ENCODE data around the gene GBF1.
"Not testable (repeated sequence)": the region's sequence is repeated elsewhere in the genome, so short reads cannot be mapped to it uniquely, and the experiment has no call there.

GBF1 gene

DNA sequence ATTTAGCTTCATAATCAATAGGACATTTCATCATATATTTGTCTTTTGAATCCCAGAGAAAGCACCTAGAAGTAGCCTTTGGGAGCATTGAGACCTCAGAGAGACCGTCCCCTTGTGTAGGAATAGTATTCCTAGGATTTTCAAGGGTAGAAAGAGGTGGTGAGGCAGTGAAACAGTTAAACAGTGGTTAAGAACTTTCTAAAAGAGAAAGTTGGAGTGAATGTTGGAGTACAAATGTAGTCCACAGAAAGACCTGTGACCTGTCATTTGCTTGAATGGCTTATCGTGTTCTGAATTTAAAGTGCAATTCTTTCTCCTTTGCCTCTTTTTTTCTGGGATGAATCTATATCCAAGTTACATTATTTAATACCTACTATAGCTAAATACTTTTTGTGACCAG lies 30.0 kb downstream of the GBF1 start:
- DNase-seq, result no peak

DNA sequence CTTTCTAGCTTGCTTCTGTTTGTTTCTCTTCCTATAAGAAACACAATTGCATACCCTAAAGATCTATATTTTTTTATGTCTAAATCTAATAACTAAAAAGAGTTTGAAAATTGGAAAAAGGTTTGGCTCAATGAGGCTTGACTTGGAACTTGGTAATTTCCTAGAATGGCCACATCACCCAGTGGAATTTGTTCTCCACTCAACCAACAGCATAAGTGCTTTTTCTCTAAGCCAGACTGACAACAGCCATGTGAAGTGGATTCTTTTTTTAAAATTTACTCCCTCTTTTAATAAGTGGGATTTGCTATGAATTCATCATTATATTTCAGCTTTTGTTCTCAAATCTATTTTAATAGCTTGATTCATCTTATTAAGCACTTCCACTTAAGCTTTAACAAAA lies 33.8 kb downstream of the GBF1 start:
- no peak for DNase-seq

DNA sequence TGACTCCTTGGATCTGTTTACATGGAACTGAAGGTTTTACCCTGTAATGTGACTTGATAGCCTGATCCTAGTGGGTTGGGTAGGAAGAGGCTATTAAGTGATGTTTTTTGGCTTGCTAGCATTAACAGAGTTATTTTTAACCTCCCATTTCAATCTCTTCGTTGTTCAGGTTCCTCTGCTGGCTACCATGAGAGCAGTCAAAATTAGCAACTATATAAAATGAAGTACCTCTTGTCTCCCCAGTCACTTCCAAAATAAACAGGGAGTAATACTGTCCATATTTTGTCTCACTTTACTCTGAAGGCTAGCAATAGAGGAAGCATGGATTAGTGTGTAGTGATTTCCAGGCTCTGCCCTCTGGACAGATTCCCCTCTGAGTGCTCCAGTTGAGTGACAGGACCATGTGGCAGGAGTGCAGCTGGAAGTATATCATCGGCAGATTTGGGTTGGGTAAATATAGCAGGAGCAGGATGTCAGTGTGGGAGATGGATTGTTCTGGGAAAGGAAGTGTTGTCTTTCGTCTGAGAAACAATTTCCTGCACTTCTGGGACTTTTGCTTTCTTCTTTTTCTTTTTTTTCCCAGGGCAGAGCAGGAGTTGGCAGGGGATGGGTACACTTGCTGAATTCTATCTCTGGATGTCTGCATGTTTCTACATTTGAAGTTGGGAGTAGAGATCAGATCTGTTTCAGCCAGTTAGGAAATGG lies 35.2 kb downstream of the GBF1 start:
- DNase-seq, result peak; percentile 86

DNA sequence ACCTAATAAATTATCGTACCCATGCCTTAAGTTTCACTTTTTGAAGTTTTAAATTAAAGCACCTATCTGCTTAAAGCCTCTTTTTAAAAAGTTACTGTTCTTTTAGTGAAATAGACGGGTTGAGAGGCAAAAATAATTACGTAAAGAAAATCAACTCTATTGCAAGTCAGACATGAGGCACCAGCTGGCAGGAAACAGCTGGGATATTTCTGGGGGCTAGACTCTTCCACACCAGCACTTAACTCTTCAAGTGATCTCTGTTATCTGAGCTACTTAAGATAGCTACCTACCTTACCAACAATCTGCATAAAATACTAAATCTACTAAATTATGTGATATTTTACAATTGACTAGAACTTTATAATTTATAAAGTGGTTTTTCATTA lies 35.8 kb downstream of the GBF1 start:
- peak; percentile 16 for DNase-seq

DNA sequence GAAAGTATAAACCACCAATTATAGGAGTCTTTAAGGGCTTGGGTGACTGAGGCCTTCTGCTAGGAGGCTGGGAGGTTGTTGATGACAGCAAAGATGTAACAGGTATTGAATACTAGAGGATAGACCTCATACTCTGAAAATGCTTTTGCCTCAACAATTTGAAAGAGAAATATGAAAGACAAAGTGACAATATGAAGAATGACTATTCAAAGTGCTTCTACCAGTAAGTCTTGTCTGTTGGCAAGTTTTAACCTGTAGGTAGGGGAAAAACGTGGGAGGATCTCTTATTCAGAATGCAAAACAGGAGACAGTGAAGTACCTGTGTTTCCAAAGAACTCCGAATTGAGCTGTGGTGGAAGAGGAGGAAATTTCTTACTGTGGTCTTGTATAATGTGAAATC lies 38.2 kb downstream of the GBF1 start:
- DNase-seq, result no peak

DNA sequence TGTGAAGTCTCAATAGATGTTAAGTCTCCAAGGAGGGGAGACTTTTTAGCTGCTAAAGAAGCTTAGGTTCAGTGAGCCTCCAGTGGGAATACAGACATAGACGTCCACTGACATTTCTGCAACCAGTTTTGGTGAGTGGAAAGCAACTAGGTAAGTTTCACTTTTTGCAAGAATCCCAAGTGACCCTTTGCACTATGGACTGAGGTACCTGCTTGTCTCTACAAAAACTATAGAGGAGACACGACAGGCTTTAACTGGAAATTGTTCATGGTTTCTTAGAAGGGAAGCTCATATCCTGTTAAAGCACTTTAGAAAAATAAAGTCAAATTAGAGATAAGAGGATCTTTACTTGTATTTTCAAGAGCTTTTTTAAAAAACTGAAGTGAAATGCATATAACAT lies 38.6 kb downstream of the GBF1 start:
- DNase-seq, result no peak

DNA sequence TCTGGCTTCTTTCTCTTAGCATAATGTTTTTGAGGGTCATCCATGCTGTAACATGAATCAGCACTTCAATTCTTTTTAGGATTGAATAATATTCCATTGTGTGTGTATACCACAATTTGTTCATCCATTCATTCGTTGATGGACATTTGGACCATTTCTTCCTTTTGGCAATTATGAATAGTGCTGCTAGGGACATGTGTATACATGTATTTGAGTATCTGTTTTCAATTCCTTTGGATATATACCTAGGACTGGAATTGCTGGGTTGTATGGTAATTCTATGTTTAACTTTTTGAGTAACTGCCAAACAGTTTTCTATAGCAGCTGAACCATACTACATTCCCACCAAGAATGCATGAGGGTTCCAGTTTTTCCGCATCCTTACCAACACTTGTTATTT lies 39.2 kb downstream of the GBF1 start:
- DNase-seq, result no peak

DNA sequence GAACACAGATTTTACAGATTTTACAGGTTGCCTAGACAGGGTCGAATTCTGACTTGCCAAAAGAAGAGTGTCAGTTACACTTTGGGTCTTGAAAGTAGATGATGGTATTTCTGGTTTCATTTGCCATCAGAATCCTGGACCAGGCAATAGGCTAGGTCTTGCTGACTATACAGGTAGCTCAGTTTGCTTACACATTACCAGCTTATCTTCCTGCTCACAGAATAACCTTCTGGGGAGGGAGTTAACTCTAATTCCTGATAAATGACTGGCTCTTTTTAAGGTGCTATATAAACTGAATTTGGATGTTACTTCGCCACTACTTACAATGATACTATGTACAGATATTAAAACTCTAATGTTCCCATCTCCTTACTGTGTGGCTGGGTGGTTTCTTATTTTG lies 39.8 kb downstream of the GBF1 start:
- no peak for DNase-seq

DNA sequence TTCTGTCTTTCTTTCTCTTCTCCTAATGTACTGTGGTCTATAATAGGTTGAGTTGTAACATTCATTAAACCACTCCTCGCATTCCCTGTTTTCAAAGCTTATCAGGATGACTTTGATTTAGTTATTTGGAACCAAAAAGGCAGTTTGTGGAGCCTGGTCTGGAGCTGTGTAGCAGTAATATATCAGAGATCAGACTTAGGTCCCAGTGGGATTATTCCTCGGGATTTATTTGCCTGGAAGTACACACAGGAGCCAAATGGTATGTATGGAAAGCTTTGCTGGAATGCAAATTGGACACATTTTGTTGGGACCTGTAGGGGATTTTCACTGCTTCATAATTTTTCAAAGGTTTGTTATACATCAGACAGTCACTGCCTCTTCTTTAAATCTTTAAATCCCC lies 40.9 kb downstream of the GBF1 start:
- DNase-seq, result no peak

DNA sequence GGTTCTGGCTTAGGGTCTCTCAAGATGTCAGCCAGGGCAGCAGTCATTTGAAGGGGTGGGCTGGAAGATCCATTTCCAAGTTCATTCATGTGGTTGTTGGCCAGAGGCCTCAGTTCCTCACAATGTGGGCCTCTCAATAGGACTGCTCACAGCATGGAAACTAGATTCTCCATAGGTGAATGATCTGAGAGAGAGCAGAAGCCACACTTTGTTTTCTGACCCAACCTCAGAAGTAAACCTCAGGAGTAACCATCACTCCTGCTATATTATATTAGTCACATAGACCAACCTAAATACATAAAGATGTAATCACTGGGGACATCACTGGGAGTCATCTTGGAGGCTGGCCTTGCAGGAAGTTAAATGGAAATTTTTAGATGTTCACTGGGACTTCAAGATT lies 42.2 kb downstream of the GBF1 start:
- DNase-seq, result no peak

DNA sequence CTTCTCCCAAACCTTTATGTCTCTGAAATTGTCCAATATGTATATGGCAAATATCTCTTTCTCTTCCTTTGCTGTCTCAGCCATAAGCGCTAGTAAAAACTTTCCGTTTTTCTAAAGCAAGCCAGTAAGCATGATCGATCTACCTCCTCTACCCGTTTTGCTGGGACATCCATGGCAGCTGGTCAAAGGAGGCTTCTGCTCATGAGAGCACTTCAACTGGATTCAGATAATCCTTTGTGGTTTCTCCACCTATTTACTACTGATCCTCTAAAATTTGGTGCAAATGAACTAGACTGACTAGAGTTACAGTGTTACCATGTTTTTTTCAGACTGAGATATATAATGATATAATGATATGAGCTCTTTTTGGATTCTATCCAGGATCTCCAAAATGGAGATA lies 42.7 kb downstream of the GBF1 start:
- no peak for DNase-seq

DNA sequence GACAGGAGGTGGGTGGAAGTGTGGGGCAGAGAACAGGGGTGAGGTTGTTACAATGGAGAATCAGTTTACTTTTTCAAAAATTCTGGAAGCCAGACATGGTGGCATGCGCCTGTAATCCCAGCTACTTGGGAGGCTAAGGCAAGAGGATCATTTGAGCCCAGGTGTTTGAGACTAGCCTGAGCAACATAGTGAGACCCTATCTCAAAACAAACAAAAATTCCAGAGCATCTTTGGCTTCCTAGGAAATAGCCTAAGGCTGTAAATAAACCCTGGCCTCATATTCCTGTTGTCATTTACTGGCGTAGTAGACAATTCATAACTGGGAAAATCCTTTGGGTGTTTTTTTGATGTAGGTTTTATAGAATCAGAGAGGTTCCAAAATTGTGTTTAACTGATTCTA lies 44.0 kb downstream of the GBF1 start:
- no peak for DNase-seq

DNA sequence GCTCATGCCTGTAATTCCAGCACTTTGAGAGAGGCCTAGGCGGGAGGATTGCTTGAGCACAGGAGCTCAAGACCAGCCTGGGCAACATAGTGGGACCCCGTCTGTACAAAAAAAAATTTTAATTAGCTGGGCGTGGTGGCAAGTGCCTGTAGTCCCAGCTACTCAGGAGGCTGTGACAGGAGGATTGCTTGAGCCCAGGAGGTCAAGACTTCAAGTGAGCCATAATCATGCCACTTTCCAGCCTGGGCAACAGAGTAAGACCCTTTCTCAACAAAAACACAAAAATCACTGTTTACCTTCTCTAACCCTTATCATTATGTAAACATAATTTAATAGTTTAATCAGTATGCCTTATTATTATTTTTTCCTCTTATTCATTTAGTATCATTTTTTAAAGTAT lies 44.5 kb downstream of the GBF1 start:
- no peak for DNase-seq

DNA sequence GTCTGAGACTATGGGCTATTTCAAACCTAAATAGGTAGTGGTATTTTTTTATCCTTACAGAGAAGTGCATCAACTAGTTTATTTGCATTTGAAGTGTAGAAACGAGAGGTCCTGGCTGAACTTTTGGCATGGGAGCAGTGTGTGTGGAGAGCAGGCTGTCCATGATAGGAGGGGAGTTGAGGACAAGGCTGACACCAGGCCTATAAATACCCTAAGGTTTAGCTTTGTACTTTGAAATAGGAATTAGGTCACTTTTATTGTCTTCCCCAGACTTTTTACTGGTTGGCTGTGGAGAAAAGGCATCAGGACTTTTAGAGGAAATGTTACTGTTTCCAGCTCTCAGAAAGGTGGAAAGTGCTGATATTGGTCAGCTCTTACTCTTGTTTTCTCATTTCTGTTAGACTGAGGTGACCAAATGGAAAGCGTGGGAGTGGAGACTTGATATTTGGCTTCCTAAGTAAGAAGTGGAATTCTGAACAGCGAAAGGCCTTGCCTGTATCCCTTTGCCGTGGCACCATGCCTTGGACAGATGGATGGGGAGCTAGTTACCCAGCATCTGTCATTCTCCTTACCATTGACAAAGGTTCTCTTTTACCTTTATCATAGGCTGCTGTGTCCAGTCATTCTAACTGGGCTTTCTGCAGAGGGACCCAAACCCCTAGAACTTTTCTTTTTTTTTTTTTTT lies 46.0 kb downstream of the GBF1 start:
- no peak for DNase-seq

DNA sequence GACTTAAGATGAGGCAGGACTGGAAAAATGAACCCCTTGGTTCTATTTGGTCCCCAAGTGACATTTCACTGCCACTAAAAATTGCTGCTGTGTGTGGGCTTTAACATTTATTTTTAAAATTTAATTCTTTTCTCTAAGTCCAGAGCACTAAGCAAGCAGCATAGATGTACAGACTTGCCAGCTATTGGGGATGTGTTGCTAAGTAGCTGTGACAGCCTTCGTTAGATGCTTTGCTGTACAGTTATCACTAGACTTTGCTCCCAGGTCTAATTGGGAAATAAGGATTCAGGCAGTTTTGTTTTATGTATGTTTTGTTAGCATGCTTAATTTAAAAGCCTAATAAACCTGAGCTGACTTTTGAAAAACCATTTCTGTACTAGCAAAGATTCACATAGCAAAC lies 51.8 kb downstream of the GBF1 start:
- no peak for DNase-seq

DNA sequence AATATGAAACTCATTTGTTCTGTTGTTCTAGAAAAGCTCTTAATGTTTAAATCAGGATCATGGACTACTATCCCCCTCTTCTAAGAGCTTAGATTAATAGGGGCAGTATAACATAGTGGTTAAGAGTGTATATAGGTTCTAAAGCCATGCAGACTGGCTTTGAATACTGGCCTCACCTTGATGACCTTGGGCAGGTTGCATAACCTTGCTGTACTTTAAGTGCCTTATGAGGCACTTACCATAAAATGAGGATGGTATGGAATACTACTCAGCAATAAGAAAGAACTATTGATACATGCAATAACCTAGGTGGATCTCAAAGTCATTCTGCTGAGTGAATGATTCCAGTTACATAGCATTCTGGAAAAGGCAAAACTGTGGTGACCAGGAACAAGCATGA lies 53.6 kb downstream of the GBF1 start:
- DNase-seq, result no peak

DNA sequence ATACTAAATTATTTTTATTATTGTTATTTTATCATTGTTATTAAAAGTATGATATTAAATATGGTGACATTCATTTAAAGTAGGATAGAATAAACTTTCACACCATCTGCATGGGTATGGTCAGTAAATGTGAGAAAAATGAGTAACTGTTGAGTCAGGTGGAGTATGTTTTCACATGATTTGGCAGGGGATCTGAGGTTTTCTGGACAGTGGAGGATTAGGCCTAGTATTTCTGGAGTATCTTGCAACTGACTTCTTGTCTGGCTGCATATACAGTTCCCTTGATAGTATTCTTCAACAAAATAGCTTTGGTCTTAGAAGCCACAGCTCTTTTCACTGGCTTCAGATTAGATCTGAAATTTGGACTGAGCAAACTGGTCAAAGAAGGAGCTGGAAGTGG lies 54.5 kb downstream of the GBF1 start:
- no peak for DNase-seq

DNA sequence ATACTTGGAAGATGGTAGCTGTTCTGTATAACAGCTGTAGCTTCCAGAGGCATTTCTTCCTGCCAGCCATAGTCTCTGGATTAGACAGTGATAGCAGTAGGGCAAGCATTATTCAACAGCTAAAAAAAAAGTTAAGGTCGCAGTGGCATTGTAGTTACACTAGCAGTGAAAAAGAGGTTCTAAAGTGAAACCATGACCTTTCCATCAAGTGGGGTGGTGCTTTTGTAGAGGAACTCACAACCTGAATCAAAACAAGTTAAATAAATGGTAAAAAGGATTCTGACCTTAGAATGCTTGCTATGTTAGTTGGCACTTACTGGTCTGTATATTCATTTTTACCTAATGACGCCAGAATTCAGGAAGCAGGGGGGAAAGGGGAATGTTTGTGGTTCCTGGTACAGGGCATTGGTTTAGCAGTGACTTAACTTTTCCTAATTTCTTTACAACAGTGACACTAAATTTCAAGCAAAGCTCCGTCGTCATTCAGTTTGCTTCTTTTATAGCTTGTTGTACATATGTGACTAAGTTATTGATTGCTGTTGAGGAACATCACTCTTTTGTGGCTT lies 55.0 kb downstream of the GBF1 start:
- no peak for DNase-seq

DNA sequence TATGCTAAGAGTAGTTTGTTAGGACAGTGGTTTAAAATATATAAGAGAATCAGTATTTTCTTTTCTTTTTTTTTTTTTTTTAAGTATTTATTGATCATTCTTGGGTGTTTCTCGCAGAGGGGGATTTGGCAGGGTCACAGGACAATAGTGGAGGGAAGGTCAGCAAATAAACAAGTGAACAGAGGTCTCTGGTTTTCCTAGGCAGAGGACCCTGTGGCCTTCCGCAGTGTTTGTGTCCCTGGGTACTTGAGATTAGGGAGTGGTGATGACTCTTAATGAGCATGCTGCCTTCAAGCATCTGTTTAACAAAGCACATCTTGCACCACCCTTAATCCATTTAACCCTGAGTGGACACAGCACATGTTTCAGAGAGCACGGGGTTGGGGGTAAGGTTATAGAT lies 55.6 kb downstream of the GBF1 start:
- DNase-seq, result not testable (repeated sequence)

DNA sequence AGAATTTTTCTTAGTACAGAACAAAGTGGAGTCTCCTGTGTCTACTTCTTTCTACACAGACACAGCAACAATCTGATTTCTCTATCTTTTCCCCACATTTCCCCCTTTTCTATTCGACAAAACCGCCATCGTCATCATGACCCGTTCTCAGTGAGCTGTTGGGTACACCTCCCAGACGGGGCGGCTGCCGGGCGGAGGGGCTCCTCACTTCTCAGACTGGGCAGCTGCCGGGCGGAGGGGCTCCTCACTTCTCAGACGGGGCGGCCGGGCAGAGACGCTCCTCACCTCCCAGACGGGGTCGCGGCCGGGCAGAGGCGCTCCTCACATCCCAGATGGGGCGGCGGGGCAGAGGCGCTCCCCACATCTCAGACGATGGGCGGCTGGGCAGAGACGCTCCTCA lies 56.0 kb downstream of the GBF1 start:
- not testable (repeated sequence) for DNase-seq

DNA sequence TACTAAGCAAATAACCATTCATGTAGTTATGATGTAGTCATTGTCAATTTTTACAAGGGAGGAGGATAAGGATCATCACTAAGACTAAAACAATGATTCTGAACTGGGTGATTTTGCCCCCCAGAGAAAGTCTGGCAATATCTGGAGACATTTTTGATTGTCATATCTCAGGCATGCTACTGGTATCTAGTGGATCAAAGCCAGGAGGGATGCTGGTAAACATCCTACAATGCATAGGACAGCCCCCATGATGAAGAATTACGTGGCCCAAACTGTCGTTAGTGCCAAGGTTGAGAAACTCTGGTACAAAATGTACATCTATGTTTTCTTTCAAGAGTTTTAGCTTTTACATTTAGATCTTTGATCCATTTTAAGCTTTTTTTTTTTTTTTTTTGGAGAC lies 57.3 kb downstream of the GBF1 start:
- DNase-seq, result no peak

DNA sequence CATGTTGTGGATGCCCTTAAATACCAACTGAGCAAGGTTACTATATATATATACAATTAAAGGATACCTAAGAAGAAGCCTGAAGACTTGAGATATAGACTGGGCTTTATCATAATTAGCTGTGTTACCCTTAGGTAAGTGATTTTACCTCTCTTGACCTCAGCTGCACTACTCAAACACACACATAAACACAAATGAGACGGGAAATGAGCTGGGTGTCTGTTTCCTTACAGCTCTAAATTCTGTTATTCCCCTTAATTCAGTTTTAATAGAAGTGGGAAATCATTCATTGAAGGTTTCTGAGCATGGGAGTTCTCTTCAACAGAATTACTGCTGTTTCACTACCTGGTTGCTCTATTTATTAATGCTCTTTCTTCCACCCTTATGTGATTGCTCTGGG lies 60.7 kb downstream of the GBF1 start:
- no peak for DNase-seq

DNA sequence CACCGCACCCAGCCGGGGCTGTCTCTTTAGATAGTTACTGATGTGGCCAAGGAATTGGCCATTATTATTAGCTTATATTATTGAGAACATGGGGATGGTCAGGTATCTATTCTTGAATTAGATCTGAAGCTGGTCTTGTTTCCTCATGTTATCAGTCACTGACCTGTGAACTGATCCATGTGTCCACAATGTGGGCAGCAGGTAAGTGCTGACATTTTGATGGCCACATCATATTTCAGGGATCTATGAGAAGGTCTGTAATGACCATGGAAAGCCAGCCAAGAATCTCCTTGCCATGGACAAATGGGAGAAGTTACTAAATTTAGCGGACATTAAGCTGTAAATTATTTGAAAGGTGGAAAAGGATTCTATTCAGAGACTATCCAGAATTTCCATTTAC lies 61.4 kb downstream of the GBF1 start:
- DNase-seq, result no peak

DNA sequence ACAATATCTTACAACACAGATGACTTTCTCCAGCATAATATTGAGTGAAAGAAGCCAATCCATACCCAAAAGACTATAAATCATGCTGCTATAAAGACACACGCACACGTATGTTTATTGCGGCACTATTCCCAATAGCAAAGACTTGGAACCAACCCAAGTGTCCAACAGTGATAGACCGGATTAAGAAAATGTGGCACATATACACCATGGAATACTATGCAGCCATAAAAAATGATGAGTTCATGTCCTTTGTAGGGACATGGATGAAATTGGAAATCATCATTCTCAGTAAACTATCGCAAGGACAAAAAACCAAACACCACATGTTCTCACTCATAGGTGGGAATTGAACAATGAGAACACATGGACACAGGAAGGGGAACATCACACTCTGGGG lies 63.0 kb downstream of the GBF1 start:
- not testable (repeated sequence) for DNase-seq

DNA sequence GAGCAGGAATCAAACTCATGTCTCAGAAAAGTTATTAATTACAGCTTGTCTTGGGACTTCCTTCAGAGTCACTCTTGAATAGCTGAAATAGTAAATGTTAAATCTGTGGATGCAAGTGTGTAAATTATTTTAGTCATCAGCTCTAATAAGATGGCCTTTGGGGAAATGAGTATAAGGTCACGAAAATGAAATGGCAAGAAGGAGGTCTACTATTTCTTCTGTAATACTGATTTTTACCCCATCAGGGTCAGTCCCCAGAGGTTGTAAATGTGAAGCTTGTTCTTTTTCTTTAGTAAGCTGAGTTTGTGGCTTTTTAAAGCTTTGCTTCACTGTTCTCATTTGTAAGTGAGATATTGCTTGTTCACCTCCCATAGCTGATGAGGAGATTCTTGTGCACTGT lies 63.9 kb downstream of the GBF1 start:
- no peak for DNase-seq

Measured in SHP77 treated with DMSO at 0.1 percent for 48 hours (cell line).